Aorta (tissue), 5 donors: ENCODE results near the gene MRPL9. TPM values are rescaled to one million over a fixed set of nuclear protein-coding genes. Genes with fewer than 3 reads are reported as not detected.
"Not testable (repeated sequence)": the region's sequence is repeated elsewhere in the genome, so short reads cannot be mapped to it uniquely, and the experiment has no call there.

ENCODE experiments used
- ATAC-seq: fragments of 200-7000 bp; cut with Tn5 transposase; one replicate; pipeline ENCODE4 v1.9.1; 2022; ENCODE audit warnings: moderate library complexity; ENCODE audit not compliant: low FRiP score
- DNase-seq, 2 donors: peaks; one replicate each; pipeline ENCODE4 v3.0.0-alpha.2; 2020
- H3K27ac ChIP-seq, 2 donors: one replicate each; pipeline ENCODE4 v1.5.1; 2013; ENCODE audit warnings: low read length in 2 of 2, mild to moderate bottlenecking in 2 of 2, moderate library complexity in 2 of 2, control low read depth in 1 of 2, inconsistent platforms in 1 of 2, low read depth in 1 of 2
- H3K27me3 ChIP-seq, 2 donors: one replicate each; pipeline ENCODE4 v1.6.1; 2013; ENCODE audit warnings: control low read depth in 1 of 2, low read length in 1 of 2, mild to moderate bottlenecking in 1 of 2, moderate library complexity in 1 of 2; ENCODE audit not compliant: insufficient read depth in 2 of 2, control insufficient read depth in 1 of 2
- H3K36me3 ChIP-seq, 2 donors: one replicate each; pipeline ENCODE4 v1.6.1; 2013; ENCODE audit warnings: control low read depth in 1 of 2, low read length in 1 of 2, mild to moderate bottlenecking in 1 of 2; ENCODE audit not compliant: insufficient read depth in 2 of 2, control insufficient read depth in 1 of 2
- H3K4me1 ChIP-seq, 2 donors: one replicate each; pipeline ENCODE4 v1.6.1; 2013; ENCODE audit warnings: low read length in 2 of 2, control low read depth in 1 of 2, mild to moderate bottlenecking in 1 of 2, moderate library complexity in 1 of 2; ENCODE audit not compliant: insufficient read depth in 2 of 2, control insufficient read depth in 1 of 2
- H3K4me3 ChIP-seq, 2 donors: one replicate each; pipeline ENCODE4 v1.5.1; 2013; ENCODE audit warnings: low read length in 2 of 2, control low read depth in 1 of 2, mild to moderate bottlenecking in 1 of 2
- H3K9me3 ChIP-seq: one replicate; pipeline ENCODE4 v1.6.1; 2013; ENCODE audit warnings: mild to moderate bottlenecking, low read length; ENCODE audit not compliant: control insufficient read depth
- WGBS, 2 donors: extraction: QIAGEN DNeasy Blood & Tissue Kit; methylation state at CpG; one replicate each; pipeline ENCODE4 v1.1.7; 2013; 5-methylcytosine and 5-hydroxymethylcytosine counted together
- intact Hi-C, 2 donors: fragments of 100-400 bp; cut with DNase I; formaldehyde crosslinking; loops; one replicate each; pipeline versions ENCODE4 v1.14.2 to v1.15.0; 2022
- polyA plus RNA-seq, 2 donors: library from polyadenylated mRNA; stranded (reverse); fragments of 200-250 nt; gene quantifications; one replicate each; pipeline ENCODE4 v1.2.3, GENCODE V29; 2013
- total RNA-seq, 2 donors: library from RNA; stranded (reverse); fragmentation: NEBNext Ultra II Directional; extraction: Animal tissue kit (Norgen Biotek cat#: 25700); gene quantifications; one replicate each; pipeline ENCODE4 v1.2.1, GENCODE V29; 2021
- donor health status: healthy with polysubstance abuse.
- donor health status: Bipolar disorder and iron deficiency.
- donor health status: DM: no; HTN: no; CAD: no.
- donor health status: DM: no; HTN: no; CAD: no.
- donor health status: DM: yes; HTN: yes; CAD: no.

Gene MRPL9
- total and polyA plus RNA-seq, 4 donors = 38.7 to 58.9 (median 46.2) TPM

DNA sequence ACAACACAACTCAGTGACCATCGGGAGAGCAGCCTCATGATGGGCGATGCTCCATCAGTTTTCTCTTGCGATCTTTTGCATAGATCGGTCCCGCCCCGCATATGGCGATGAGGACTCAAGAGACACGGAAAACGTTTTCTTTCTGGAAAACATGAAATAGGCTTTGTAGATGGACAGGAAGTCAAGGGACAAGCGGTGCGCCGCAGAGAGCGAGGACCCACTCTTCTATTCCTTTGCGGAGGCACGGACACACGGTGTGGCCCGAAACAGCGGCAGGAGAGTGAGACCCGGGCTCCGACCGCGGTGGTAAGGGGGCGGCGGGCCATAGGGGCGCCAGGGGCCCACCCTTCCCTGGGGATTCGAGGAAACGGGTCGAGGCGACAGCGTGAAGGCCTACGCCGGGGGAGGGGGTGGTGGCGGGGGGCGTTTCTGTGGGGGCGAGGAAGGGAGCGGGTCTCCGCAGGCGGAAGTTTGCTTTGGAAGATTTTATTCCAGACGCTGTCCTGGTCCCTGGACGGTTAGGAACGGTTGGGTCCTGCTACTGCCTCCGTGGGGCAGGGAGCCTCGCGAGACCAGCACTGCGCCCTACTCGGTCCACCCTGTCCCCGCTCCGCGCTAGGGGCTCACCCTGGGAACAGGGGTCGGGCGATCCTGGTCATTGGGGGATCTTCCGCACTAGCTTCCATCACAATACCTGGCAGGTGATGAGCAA, 27.8 kb upstream of the MRPL9 start:
- intact Hi-C loops = no loop called here
- no peaks in the 10 kb centered on the region for H3K36me3 ChIP-seq
- H3K4me3 ChIP-seq = peak overlapping the region; percentile 66 to 84
- peak; percentile 56 for ATAC-seq
- 1% methylated on average over 46 to 52 of the region's 52 CpGs for WGBS, 2 donors
- no peaks in the 10 kb centered on the region for H3K27me3 ChIP-seq
- no peaks in the 10 kb centered on the region for H3K4me1 ChIP-seq
- H3K27ac ChIP-seq = peak overlapping the region in 1 of 2 donors; percentile 25
- H3K9me3 ChIP-seq = no peaks in the 10 kb centered on the region
- no peak for DNase-seq

DNA sequence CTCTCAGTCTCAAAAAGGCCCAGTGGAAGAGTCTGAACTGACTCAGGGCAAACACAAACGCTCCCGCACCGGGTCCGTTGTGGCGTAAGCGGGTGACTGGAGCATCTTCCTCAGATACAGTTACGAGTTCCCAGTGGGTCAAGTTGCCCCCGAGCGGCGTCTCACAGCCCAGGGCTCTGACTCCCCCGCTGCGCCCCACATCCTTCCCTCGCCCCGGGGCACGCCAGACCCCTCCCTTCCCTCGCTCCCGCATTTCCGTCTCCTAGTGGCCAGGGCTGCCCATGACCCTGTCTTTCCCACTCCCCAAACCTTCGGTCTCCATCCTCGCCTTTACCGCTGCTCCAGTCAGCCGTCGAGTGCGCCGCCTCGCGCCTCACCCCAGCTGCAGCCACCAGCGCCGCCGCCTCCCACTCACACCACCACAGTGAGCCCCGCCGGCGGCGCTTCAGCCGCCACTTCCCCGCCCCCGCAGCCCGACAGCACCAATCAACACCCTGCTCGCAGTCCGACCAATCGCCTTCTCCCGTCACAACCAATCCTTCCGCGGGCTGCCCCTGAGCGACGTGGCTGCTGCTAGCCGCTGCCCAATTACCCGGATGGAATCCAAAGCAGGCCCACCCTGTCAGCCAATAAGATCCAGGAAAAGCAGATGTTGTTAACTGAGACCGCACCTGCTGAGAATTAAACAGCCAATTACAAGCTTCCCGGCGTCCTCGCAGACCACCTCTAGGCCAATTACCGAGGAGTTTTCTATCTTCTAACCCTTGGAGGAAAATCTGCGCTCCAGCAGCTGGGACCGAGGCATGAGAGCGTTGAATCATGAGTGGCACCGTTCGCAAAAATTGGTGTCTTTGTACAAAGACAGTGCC, 27.0 kb upstream of the MRPL9 start, which contains the start of gene TDRKH:
Gene TDRKH (minus strand): TSS at position 430 of the 869 bp plus-strand sequence. CDS start 7,478 bp downstream, outside the sequence.
- intact Hi-C loops = no loop called here
- DNase-seq = peak; percentile 99
- Histone ChIP-seq H3K9me3 (no peaks in the 10 kb centered on the region), H3K36me3 (no peaks in the 10 kb centered on the region), H3K27ac (peak within 1 kb of the TSS in 1 of 2 donors; percentile 25), H3K27me3 (no peaks in the 10 kb centered on the region), H3K4me3 (peak within 1 kb of the TSS; percentile 66 to 84), H3K4me1 (no peaks in the 10 kb centered on the region)
- WGBS, 2 donors = 0 to 1% methylated on average over 57 to 58 of the region's 58 CpGs
- peak; percentile 99 for ATAC-seq

DNA sequence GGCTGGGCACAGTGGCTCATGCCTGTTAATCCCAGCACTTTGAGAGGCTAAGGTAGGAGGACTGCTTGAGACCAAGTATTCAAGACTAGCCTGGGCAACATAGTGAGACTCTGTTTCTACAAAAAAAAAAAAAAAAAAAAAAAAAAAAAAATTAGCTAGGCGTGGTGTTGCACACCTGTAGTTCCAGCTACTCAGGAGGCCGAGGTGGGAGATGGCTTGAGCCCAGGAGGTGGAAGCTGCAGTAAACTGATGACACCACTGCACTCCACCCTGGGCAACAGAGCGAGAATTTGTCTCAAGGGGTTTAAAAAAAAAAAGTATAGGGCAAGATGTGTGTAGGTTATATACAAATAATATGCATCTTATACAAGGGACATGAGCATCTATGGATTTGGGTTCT, 24.4 kb upstream of the MRPL9 start:
- H3K27me3 ChIP-seq = no peaks in the 10 kb centered on the region
- WGBS, 2 donors = 87 to 94% methylated on average over 3 of the region's 3 CpGs
- intact Hi-C loops = no loop called here
- no peak overlapping the region for H3K4me3 ChIP-seq
- no peak for DNase-seq
- no peak for ATAC-seq
- no peaks in the 10 kb centered on the region for H3K4me1 ChIP-seq
- H3K36me3 ChIP-seq = no peaks in the 10 kb centered on the region
- H3K9me3 ChIP-seq = no peaks in the 10 kb centered on the region
- no peak overlapping the region for H3K27ac ChIP-seq

DNA sequence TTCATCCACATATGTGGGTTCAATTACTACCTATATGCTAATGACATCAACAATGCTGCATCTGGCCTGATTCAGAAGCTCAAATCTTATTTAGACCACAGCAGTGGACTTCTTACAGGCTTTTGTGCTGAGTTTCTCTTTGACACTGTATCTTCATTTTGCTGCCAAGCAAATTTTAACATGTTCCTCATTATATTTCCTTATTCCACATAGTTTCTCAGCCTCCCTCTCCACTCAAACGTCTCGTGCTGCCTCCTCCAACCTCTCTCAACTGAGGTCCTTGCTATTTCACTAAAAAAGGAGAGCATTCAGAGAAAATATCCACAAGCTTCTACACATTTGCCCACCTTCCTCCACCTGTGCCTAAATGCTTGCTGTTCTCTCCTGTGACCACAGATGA, 20.5 kb upstream of the MRPL9 start:
- Histone ChIP-seq H3K4me3 (no peak overlapping the region), H3K27ac (no peak overlapping the region), H3K4me1 (no peaks in the 10 kb centered on the region), H3K36me3 (peaks cover under 1 to 6% of the 10 kb centered on the region in 2 donors), H3K27me3 (no peaks in the 10 kb centered on the region), H3K9me3 (no peaks in the 10 kb centered on the region)
- WGBS, 2 donors = 68 to 69% methylated on average over 2 of the region's 2 CpGs
- ATAC-seq (no peak), DNase-seq (no peak)
- intact Hi-C loops = no loop called here

DNA sequence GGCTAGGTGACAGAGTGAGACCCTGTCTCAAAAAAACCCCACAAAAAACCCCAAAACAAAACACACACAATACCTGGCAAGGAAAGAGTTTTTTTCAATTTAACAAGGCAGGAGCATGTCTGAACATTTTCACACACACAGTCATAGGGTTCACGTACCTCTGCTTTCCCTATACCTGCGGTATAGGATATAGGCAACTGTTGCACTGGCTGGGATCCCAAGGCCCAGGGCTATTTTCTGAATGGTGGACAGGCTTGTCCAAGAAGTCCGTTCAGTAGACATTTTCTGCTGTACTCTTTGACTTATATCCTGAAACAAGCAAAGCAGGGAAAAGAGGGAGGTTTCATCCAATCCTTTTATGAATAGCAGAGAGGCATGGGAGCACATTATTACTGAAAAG, 19.4 kb upstream of the MRPL9 start:
- DNase-seq = no peak
- Histone ChIP-seq H3K9me3 (no peaks in the 10 kb centered on the region), H3K4me3 (no peak overlapping the region), H3K36me3 (peaks cover 6 to 7% of the 10 kb centered on the region in 2 donors), H3K27ac (no peak overlapping the region), H3K27me3 (no peaks in the 10 kb centered on the region), H3K4me1 (no peaks in the 10 kb centered on the region)
- WGBS, 2 donors = 83 to 85% methylated on average over 3 of the region's 3 CpGs
- intact Hi-C loops = no loop called here
- no peak for ATAC-seq

DNA sequence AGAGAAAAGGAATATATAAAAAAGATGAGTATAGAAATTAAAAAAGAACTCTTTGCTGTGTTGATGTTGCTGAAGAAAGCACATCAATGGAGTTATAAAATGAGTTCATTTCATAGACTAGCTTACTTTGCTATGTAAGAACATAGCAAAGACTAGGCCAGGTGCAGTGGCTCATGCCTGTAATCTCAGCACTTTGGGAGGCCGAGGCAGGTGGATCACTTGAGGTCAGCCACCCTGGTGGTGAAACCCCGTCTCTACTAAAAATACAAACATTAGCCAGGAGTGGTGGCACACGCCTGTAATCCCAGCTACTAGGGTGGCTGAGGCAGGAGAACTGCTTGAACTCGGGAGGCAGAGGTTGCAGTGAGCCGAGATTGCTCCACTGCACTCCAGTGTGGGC, 18.7 kb upstream of the MRPL9 start:
- H3K36me3 ChIP-seq, DNase-seq: not testable (repeated sequence)
- WGBS, 2 donors = 77 to 84% methylated on average over 5 of the region's 5 CpGs

DNA sequence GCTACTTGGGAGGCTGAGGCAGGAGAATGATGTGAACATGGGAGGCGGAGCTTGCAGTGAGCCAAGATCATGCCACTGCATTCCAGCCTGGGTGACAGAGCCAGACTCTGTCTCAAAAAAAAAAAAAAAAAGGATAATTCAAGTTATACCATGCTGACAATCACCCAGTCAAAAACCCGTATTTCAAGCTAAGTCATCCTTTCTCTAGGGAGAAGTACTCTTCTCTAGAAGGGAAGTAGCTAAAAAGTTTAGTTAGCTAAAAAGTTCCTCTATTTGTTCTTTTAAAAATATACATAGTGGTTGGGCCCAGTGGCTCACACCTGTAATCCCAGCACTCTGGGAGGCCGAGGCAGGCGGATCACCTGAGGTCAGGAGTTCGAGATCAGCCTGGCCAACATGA, 17.4 kb upstream of the MRPL9 start:
- intact Hi-C loops, H3K27ac ChIP-seq, DNase-seq, H3K9me3 ChIP-seq, H3K4me3 ChIP-seq, ATAC-seq, H3K4me1 ChIP-seq, H3K27me3 ChIP-seq: not testable (repeated sequence)
- peaks cover 8 to 12% of the 10 kb centered on the region in 2 donors for H3K36me3 ChIP-seq
- 95% methylated on average over 5 of the region's 5 CpGs for WGBS, 2 donors

More for the DNA sequence above, 18.7 kb upstream of the MRPL9 start:
- ATAC-seq, H3K4me3 ChIP-seq, H3K27me3 ChIP-seq, H3K9me3 ChIP-seq, H3K27ac ChIP-seq, H3K4me1 ChIP-seq, intact Hi-C loops: not testable (repeated sequence)

DNA sequence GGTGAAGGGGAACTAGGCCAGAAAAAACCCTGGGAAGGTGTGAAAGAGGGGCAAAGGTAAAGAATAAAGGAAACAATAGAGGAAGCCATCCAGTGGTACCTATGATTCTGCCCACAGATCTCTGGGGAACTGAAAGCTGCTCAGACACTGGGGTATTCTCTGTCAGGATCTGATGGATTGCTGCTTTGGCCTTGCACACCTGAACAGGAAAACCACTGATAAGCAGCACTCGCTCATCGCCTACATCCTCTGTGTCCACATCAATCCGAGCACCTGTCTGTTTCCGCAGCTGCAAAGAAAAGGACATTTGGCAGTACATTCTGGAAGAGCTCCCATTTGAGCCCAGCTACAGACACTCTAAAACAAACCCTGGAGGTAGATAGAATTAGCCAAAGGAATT, 16.6 kb upstream of the MRPL9 start:
- ATAC-seq (no peak), DNase-seq (no peak)
- Histone ChIP-seq H3K4me1 (no peaks in the 10 kb centered on the region), H3K27ac (no peak overlapping the region), H3K4me3 (no peak overlapping the region), H3K36me3 (peaks cover 10 to 17% of the 10 kb centered on the region in 2 donors), H3K27me3 (no peaks in the 10 kb centered on the region), H3K9me3 (no peaks in the 10 kb centered on the region)
- 87 to 91% methylated on average over 4 of the region's 4 CpGs for WGBS, 2 donors
- intact Hi-C loops = no loop called here
